H9 (cell line): ENCODE measurements around the gene ANKRD23. TPM values are rescaled to one million over a fixed set of nuclear protein-coding genes. Genes with fewer than 3 reads are reported as not detected.

Experiments
- DNase-seq: peaks from one replicate; pipeline ENCODE4 v3.0.0-alpha.2; 2017
- H2AFZ ChIP-seq: one replicate; pipeline ENCODE4 v1.6.1; 2013; ENCODE audit warnings: mild to moderate bottlenecking, low read length, control low read depth, moderate library complexity
- H2AK5ac ChIP-seq: 2 replicates; pipeline ENCODE4 v1.6.1; 2013; ENCODE audit warnings: low read length, control low read depth, mixed read lengths; ENCODE audit not compliant: insufficient read length
- H2BK120ac ChIP-seq: one replicate; pipeline ENCODE4 v1.6.1; 2013; ENCODE audit warnings: low read depth, mild to moderate bottlenecking, low read length, control low read depth, inconsistent platforms; ENCODE audit not compliant: poor library complexity, severe bottlenecking
- H2BK12ac ChIP-seq: 2 replicates; pipeline ENCODE4 v1.6.1; 2013; ENCODE audit warnings: low read length, control low read depth, mixed read lengths, low read depth; ENCODE audit not compliant: insufficient read length
- H2BK15ac ChIP-seq: 2 replicates; pipeline ENCODE4 v1.6.1; 2013; ENCODE audit warnings: low read depth, low read length, control low read depth
- H2BK20ac ChIP-seq: one replicate; pipeline ENCODE4 v1.6.1; 2013; ENCODE audit warnings: low read depth, mild to moderate bottlenecking, low read length, control low read depth, inconsistent platforms; ENCODE audit not compliant: poor library complexity, severe bottlenecking
- H2BK5ac ChIP-seq: 2 replicates; pipeline ENCODE4 v1.6.1; 2013; ENCODE audit warnings: low read length, control low read depth, mixed read lengths; ENCODE audit not compliant: insufficient read length
- H3K14ac ChIP-seq: 2 replicates; pipeline ENCODE4 v1.6.1; 2013; ENCODE audit warnings: low read length, control low read depth; ENCODE audit not compliant: insufficient read depth
- H3K18ac ChIP-seq: 2 replicates; pipeline ENCODE4 v1.6.1; 2013; ENCODE audit warnings: low read depth, mild to moderate bottlenecking, mixed read lengths, low read length, control low read depth; ENCODE audit not compliant: insufficient read length
- H3K23ac ChIP-seq: 2 replicates; pipeline ENCODE4 v1.6.1; 2013; ENCODE audit warnings: low read length, control low read depth, mixed read lengths, low read depth; ENCODE audit not compliant: insufficient read length
- H3K23me2 ChIP-seq: 2 replicates; pipeline ENCODE4 v1.6.1; 2013; ENCODE audit warnings: low read depth, mild to moderate bottlenecking, mixed read lengths, low read length, control low read depth; ENCODE audit not compliant: insufficient read length, poor library complexity, severe bottlenecking
- H3K27ac ChIP-seq: 2 replicates; pipeline ENCODE4 v1.5.1; 2013; ENCODE audit warnings: low read length, control low read depth, mixed read lengths, low read depth; ENCODE audit not compliant: insufficient read length
- H3K27me3 ChIP-seq: 2 replicates; pipeline ENCODE4 v1.6.1; 2013; ENCODE audit warnings: low read length, control low read depth, inconsistent platforms; ENCODE audit not compliant: insufficient read depth
- H3K4ac ChIP-seq: 2 replicates; pipeline ENCODE4 v1.6.1; 2013; ENCODE audit warnings: low read depth, mild to moderate bottlenecking, control low read depth, inconsistent platforms, low read length, moderate library complexity
- H3K4me1 ChIP-seq: 2 replicates; pipeline ENCODE4 v1.6.1; 2013; ENCODE audit warnings: low read length, control low read depth, inconsistent platforms; ENCODE audit not compliant: insufficient read depth
- H3K4me2 ChIP-seq: 2 replicates; pipeline ENCODE4 v1.6.1; 2013; ENCODE audit warnings: low read length, control low read depth, mixed read lengths; ENCODE audit not compliant: insufficient read length, insufficient read depth
- H3K56ac ChIP-seq: 2 replicates; pipeline ENCODE4 v1.6.1; 2013; ENCODE audit warnings: low read depth, mild to moderate bottlenecking, mixed read lengths, low read length, control low read depth; ENCODE audit not compliant: insufficient read length
- H3K79me1 ChIP-seq: 2 replicates; pipeline ENCODE4 v1.6.1; 2013; ENCODE audit warnings: low read depth, mild to moderate bottlenecking, moderate library complexity, low read length, control low read depth, inconsistent platforms; ENCODE audit not compliant: insufficient read depth, poor library complexity, severe bottlenecking
- H3K79me2 ChIP-seq: 2 replicates; pipeline ENCODE4 v1.6.1; 2013; ENCODE audit warnings: low read length, control low read depth, inconsistent platforms; ENCODE audit not compliant: insufficient read depth
- H3K9ac ChIP-seq: 2 replicates; pipeline ENCODE4 v1.6.1; 2013; ENCODE audit warnings: low read length, control low read depth, mixed read lengths; ENCODE audit not compliant: insufficient read length; ENCODE audit errors: extremely low read depth
- H3K9me3 ChIP-seq: one replicate; pipeline ENCODE4 v1.6.1; 2013; ENCODE audit warnings: low read depth, low read length, inconsistent platforms; ENCODE audit not compliant: control insufficient read depth
- H3T11ph ChIP-seq: one replicate; pipeline ENCODE4 v1.6.1; 2013; ENCODE audit warnings: mild to moderate bottlenecking, low read length, control low read depth, inconsistent platforms
- H4K20me1 ChIP-seq: one replicate; pipeline ENCODE4 v1.6.1; 2013; ENCODE audit not compliant: control insufficient read depth, insufficient read length, insufficient read depth
- H4K5ac ChIP-seq: 2 replicates; pipeline ENCODE4 v1.6.1; 2013; ENCODE audit warnings: low read depth, mild to moderate bottlenecking, mixed read lengths, low read length, control low read depth; ENCODE audit not compliant: insufficient read length
- H4K8ac ChIP-seq: replicated peaks from 2 replicates; pipeline ENCODE4 v1.6.1; 2013; ENCODE audit warnings: low read length, control low read depth, mixed read lengths, low read depth; ENCODE audit not compliant: insufficient read length
- H4K91ac ChIP-seq: 2 replicates; pipeline ENCODE4 v1.6.1; 2013; ENCODE audit warnings: low read depth, mild to moderate bottlenecking, moderate library complexity, mixed read lengths, low read length, control low read depth; ENCODE audit not compliant: insufficient read length
- H3K27ac Mint-ChIP-seq, 3 experiments: 2 replicates in 2 of 3; 3 replicates in 1 of 3; pipeline ENCODE4 v1.8.0; 2020 to 2021; ENCODE audit warnings: mixed read lengths in 3 of 3, mild to moderate bottlenecking in 1 of 3, moderate library complexity in 1 of 3
- H3K27me3 Mint-ChIP-seq: 2 replicates; pipeline ENCODE4 v1.8.0; 2021; ENCODE audit warnings: low read depth, mild to moderate bottlenecking, moderate library complexity, mixed read lengths
- H3K36me3 Mint-ChIP-seq, 3 experiments: 2 replicates in 2 of 3; 3 replicates in 1 of 3; pipeline ENCODE4 v1.8.0; 2020 to 2021; ENCODE audit warnings: low read depth in 3 of 3, mixed read lengths in 3 of 3; ENCODE audit not compliant: insufficient read depth in 1 of 3
- H3K4me1 Mint-ChIP-seq, 2 experiments: 2 replicates each; pipeline ENCODE4 v1.8.0; 2020; ENCODE audit warnings: mixed read lengths in 2 of 2
- H3K4me3 Mint-ChIP-seq, 2 experiments: 2 replicates in 1 of 2; 3 replicates in 1 of 2; pipeline ENCODE4 v1.8.0; 2020 to 2021; ENCODE audit warnings: mild to moderate bottlenecking in 2 of 2, mixed read lengths in 2 of 2, moderate library complexity in 1 of 2
- H3K9me3 Mint-ChIP-seq, 2 experiments: 2 replicates in 1 of 2; 3 replicates in 1 of 2; pipeline ENCODE4 v1.8.0; 2020; ENCODE audit warnings: mild to moderate bottlenecking in 2 of 2, mixed read lengths in 2 of 2, moderate library complexity in 1 of 2
- CTCF ChIP-seq: fragments of 200-600 bp; sonication (generic); conservative IDR thresholded peaks from 3 replicates; pipeline ENCODE4 v1.8.0; 2021; ENCODE audit warnings: antibody characterized with exemption, mild to moderate bottlenecking
- WGBS: extraction: QIAGEN DNeasy Blood & Tissue Kit; methylation state at CpG from one replicate; pipeline ENCODE4 v1.1.7; 2013; ENCODE audit warnings: missing lambda C conversion rate, low lambda C conversion rate, mixed read lengths; ENCODE audit not compliant: insufficient read length; ENCODE audit errors: extremely low coverage; 5-methylcytosine and 5-hydroxymethylcytosine counted together
- total RNA-seq: library from RNA; stranded (reverse); gene quantifications from 2 replicates; pipeline ENCODE4 v1.2.1, GENCODE V29; 2021

Gene ANKRD23
- total RNA-seq, 1 experiment from 2014 or later, result 2.4 TPM

- Histone ChIP-seq H4K8ac (no peak overlapping the region), H3K9me3 (no peaks in the 10 kb centered on the region), H4K91ac (no peak overlapping the region), H3K4ac (no peak overlapping the region), H2BK12ac (no peak overlapping the region), H2AK5ac (no peak overlapping the region), H3K79me1 (no peaks in the 10 kb centered on the region), H3K27me3 (no peaks in the 10 kb centered on the region), H3K9ac (no peak overlapping the region), H4K5ac (no peak overlapping the region), H4K20me1 (no peaks in the 10 kb centered on the region), H3K23ac (no peak overlapping the region), H3K79me2 (no peaks in the 10 kb centered on the region), H3K56ac (no peak overlapping the region), H3K14ac (no peak overlapping the region), H2BK15ac (no peak overlapping the region), H2BK20ac (no peak overlapping the region), H3K27ac (no peak overlapping the region), H3K23me2 (no peaks in the 10 kb centered on the region), H2BK120ac (no peak overlapping the region), H3K18ac (no peak overlapping the region), H2BK5ac (no peak overlapping the region), H3K4me2 (no peak overlapping the region), H3T11ph (no peak overlapping the region), H2AFZ (no peak overlapping the region), H3K4me1 (no peaks in the 10 kb centered on the region)
- Mint-ChIP-seq H3K9me3 (no peaks in the 10 kb centered on the region), H3K4me3 (no peak overlapping the region), H3K4me1 (peaks cover 0 to 9% of the 10 kb centered on the region in 2 experiments; a peak in 2 of 4 replicates), H3K36me3 (peaks cover 2 to 11% (median 6%) of the 10 kb centered on the region in 3 experiments; a peak in 5 of 7 replicates), H3K27me3 (no peaks in the 10 kb centered on the region; the same call in none of the 2 replicates), H3K27ac (peak overlapping the region in 1 of 3 experiments; percentile 95; a peak in 2 of 7 replicates)
- DNase-seq, result peak; percentile 27
- no peak for TF ChIP-seq CTCF
- no CpG with 5 or more reads among the region's 16 CpGs for WGBS
Observed at GRCh38 chr2:96841701-96842495, 1.9 kb downstream of the ANKRD23 start.
